Bronchial epithelial cell (primary cell): ENCODE data around the gene EPHA4. TPM values are rescaled to one million over a fixed set of nuclear protein-coding genes. Genes with fewer than 3 reads are reported as not detected.

Experiments used
- DNase-seq: peaks from one replicate; pipeline ENCODE4 v3.0.0-alpha.2; 2010; ENCODE audit warnings: low read depth
- FAIRE-seq: peaks from 2 replicates; lab custom pipeline; 2011; peaks lifted over from hg19 to GRCh38; lab: Jason Lieb, UNC
- H3K27me3 ChIP-seq: 2 replicates; pipeline ENCODE4 v1.5.1; 2011; ENCODE audit warnings: low read length; ENCODE audit not compliant: control insufficient read depth, insufficient read depth
- H3K36me3 ChIP-seq: 2 replicates; pipeline ENCODE4 v1.5.1; 2011; ENCODE audit warnings: low read length; ENCODE audit not compliant: control insufficient read depth, insufficient read depth
- H3K4me3 ChIP-seq: 2 replicates; pipeline ENCODE4 v1.5.1; 2011; ENCODE audit warnings: mild to moderate bottlenecking, low read depth, low read length, control low read depth
- CTCF ChIP-seq: IDR thresholded peaks from 2 replicates; pipeline ENCODE4 v1.5.1; 2011; ENCODE audit warnings: mild to moderate bottlenecking, moderate library complexity, low read length, control low read depth, inconsistent platforms; ENCODE audit not compliant: insufficient read depth, severe bottlenecking
- total RNA-seq: library from RNA; depleted of rRNA; stranded (reverse); fragments of >200 nt; gene quantifications from 2 replicates; pipeline ENCODE4 v1.2.1, GENCODE V29; 2014

Gene EPHA4
- total RNA-seq, 1 donor from 2014 or later: 6.1 TPM

GRCh38 chr2:221533299-221533698 lies 38.8 kb downstream of the EPHA4 start:
- H3K27me3 ChIP-seq: no peaks in the 10 kb centered on the region
- H3K36me3 ChIP-seq: no peaks in the 10 kb centered on the region
- H3K4me3 ChIP-seq: no peak overlapping the region
- FAIRE-seq (peak; percentile 13), DNase-seq (peak; percentile 95)
- TF ChIP-seq CTCF: no peak

- DNase-seq: no peak
- no peaks in the 10 kb centered on the region for H3K36me3 ChIP-seq
- H3K4me3 ChIP-seq: no peak overlapping the region
- no peak for TF ChIP-seq CTCF
- no peaks in the 10 kb centered on the region for H3K27me3 ChIP-seq
- no peak for FAIRE-seq
Measured at GRCh38 chr2:221532641-221533040, 39.5 kb downstream of the EPHA4 start.

- Histone ChIP-seq H3K4me3 (no peak overlapping the region), H3K36me3 (no peaks in the 10 kb centered on the region), H3K27me3 (no peaks in the 10 kb centered on the region)
- DNase-seq: no peak
- no peak for FAIRE-seq
- TF ChIP-seq CTCF: no peak
Measured at GRCh38 chr2:221530653-221531037, 41.5 kb downstream of the EPHA4 start.

- TF ChIP-seq CTCF: no peak
- Histone ChIP-seq H3K36me3 (no peaks in the 10 kb centered on the region), H3K4me3 (no peak overlapping the region), H3K27me3 (no peaks in the 10 kb centered on the region)
- FAIRE-seq (no peak), DNase-seq (peak; percentile 97)
Measured at GRCh38 chr2:221529943-221530652, 42.0 kb downstream of the EPHA4 start.

- H3K27me3 ChIP-seq: no peaks in the 10 kb centered on the region
- no peaks in the 10 kb centered on the region for H3K36me3 ChIP-seq
- no peak for TF ChIP-seq CTCF
- FAIRE-seq (peak; percentile 80), DNase-seq (no peak)
- H3K4me3 ChIP-seq: no peak overlapping the region
Measured at GRCh38 chr2:221529177-221529942, 42.7 kb downstream of the EPHA4 start.
